CD4-positive, alpha-beta T cell treated with Interleukin-15 for 1 hour (primary cell): ENCODE data around the gene TIMM10B.
"Not testable (repeated sequence)": the region's sequence is repeated elsewhere in the genome, so short reads cannot be mapped to it uniquely, and the experiment has no call there.

Source experiments
- DNase-seq: peaks from one replicate; pipeline ENCODE4 v3.0.0-alpha.2; 2020

TIMM10B gene

DNA sequence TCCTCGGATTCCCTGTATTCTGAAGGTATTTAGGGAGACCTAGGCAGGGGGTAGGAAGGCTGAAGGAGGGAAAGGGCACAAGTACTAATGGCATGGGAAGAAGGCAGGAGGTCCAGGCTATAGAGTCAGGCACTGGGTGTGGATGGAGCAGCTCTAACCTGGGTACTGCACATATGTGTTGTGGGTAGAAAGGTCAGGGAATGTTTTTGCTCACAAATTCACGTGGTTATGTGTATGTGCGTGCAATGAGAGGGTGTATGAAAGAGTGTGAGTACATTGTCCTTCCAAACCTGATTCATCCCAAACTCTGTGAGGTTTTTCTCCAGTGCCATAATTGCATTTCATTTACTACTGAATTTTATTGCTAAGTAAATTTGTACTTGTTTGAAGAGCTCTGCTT is 39.0 kb downstream of the TIMM10B start:
- no peak for DNase-seq

DNA sequence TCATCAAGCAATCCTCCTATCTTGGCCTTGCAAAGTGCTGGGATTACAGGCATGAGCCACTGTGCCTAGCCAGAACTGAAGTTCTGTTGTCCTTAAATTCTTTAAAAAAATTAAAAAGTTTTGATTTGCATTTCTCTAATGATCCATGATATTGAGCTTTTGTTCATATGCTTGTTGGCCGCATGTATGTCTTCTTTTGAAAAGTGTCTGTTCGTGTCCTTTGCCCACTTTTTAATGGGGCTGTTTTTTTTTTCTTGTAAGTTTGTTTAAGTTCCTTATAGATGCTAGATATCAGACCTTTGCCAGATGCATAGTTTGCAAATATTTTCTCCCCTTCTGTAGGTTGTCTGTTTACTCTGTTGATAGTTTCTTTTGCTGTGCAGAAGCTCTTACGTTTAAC is 40.6 kb downstream of the TIMM10B start:
- DNase-seq = not testable (repeated sequence)

DNA sequence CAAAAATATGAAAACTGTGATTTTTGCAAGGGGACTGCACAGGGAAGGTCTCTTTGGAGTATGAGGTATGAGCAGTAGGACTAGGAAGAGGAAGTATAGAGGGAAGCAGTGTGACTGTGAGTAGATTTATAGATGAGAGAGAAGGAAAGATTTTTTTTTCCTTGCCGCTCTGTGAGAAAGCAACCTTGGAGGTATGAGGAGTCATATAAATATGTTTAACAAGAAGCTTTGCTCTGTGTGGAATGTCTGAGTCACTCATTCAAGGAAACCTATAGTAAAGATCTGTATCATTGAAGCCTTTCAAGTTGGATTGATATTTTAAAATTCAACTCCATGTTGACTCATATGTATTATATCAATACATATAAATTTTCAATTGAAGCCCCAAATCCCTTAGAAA is 42.0 kb downstream of the TIMM10B start:
- DNase-seq = no peak

DNA sequence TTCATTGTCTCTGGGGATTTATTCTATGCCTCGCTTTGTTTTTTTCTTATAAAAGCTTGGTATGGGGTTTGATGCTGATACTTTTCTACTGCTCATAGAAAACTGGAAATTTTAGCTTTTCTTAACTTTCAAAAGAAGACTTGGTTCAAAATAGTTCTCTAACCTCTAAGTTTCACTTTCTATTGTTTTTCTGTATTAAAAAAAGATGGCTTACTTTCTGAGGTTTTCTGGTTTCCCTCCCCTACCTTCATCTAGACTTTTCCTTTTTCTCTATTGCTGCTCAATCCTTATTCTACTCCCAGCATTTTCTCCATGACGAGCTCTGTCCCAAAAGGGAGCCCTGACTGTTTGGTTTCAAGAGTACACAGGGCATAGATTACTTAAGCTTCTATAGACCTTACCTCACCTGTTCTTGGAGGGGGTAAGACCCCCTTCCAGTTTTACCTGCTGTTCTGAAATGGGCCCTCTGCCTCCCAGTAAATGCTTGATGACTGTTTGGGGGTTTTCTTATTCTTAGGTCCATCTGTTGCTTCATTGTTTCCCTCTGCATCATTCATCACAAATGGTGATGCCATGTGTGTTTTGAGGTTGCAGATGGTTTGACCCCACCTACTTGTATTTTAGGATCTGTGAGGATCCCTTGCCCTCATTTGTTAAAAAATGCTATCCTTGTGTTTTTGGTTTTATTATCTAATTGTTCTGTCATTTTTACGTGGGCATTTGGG is 45.3 kb downstream of the TIMM10B start:
- DNase-seq = no peak

DNA sequence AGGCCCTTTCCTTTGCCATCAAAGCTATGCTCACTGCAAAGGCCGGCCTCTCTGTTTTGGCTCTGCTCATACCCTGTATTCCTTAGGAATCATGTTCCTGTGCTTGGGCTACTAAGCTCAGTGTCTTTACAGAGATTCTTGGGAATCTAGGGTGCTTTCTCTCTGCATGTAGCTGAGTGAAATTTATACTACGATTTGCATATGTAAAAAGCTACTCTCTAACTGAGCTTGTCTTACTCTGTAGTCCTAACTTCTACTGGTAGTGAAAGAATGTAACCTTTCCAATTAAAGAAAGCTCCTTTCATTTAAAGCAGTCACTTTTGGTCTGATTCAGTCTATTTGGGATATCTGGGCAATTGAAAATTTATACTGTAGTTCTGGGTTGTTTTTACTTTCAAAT is 48.0 kb downstream of the TIMM10B start:
- DNase-seq = no peak

DNA sequence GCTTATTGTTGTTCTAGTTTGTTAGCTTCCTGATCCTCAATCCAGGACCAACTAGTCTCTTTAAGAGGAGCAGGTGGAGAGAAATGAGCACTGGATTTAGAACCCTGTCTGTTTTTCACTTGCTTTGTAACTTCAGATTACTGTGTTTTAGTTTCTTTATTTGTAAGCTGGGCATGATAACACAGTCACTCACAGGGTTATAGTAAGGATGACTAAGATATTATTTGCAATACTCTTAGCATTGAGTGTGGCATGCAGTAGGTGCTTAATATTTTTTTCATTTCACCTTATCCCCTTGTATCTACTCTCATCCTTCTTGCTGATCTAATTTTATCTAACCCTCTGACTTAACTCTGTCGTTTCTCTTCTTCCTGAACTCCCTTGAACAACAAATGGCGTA is 49.5 kb downstream of the TIMM10B start:
- no peak for DNase-seq

DNA sequence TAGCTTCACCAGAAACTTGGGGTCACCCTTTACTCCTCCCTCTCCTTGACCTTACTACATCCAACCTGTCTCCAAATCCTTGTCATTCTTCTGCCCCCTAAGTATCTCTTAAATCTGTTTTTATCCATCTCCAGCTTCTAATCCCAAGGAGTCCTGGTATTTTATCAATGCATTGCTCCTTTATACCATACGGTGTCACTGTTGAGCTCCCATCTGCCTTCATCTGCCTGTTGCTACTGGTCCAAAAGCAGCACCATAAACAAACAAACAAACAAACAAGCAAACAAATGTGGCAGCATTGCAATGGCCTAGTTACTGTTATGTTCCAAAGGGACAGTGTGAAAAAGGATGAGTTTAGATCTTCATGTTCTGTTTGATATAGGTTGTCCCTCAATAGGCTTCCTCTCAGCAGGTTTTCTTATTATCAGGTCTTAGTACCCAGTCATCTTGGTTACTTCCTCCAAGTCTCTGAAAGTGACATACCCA is 50.0 kb downstream of the TIMM10B start:
- no peak for DNase-seq
